HL-60 (cell line): ENCODE results near the gene IQSEC1.

ENCODE experiments used
- DNase-seq, 2 experiments: peaks; one replicate each; pipeline ENCODE4 v3.0.0-alpha.2; 2010 to 2020; ENCODE audit warnings: low read depth in 1 of 2, low spot score in 1 of 2
- H3K27ac ChIP-seq: fragments of 250-450 bp; sonication (Bioruptor Pico); replicated peaks from 2 replicates; pipeline ENCODE4 v1.5.1; 2020; ENCODE audit warnings: mild to moderate bottlenecking, moderate library complexity
- H3K27me3 ChIP-seq: fragments of 250-450 bp; sonication (Bioruptor Pico); 2 replicates; pipeline ENCODE4 v1.5.1; 2021; ENCODE audit warnings: mild to moderate bottlenecking, moderate library complexity; ENCODE audit not compliant: insufficient read depth, poor library complexity, severe bottlenecking
- H3K4me3 ChIP-seq: replicated peaks from 2 replicates; pipeline ENCODE4 v1.5.1; 2011; ENCODE audit warnings: mild to moderate bottlenecking, control low read depth, low read length; ENCODE audit not compliant: insufficient read depth
- GABPA ChIP-seq: IDR thresholded peaks from 2 replicates; pipeline ENCODE4 v1.6.1; 2012; ENCODE audit warnings: low read depth
- POLR2AphosphoS5 ChIP-seq: IDR thresholded peaks from 2 replicates; pipeline ENCODE4 v1.6.1; 2012; ENCODE audit warnings: low read depth
- SPI1 ChIP-seq: IDR thresholded peaks from 2 replicates; pipeline ENCODE4 v1.6.1; 2012; ENCODE audit warnings: low read depth, mild to moderate bottlenecking, borderline replicate concordance
- TF ChIP-seq, protein P1 (sequence below): IDR thresholded peaks from one replicate; pipeline ENCODE4 v1.5.1; 2011; ENCODE audit warnings: low read length, control low read depth, inconsistent platforms; ENCODE audit not compliant: insufficient read depth
- TF ChIP-seq, protein P2 (sequence below): IDR thresholded peaks from 2 replicates; pipeline ENCODE4 v1.6.1; 2012; ENCODE audit warnings: low read depth; ENCODE audit not compliant: insufficient replicate concordance

The IQSEC1 gene

GRCh38 chr3:13052191-13052820 is 20.9 kb downstream of the IQSEC1 start:
- no peak for DNase-seq
- no peak overlapping the region for H3K4me3 ChIP-seq
- peaks cover 12% of the 10 kb centered on the region for H3K27me3 ChIP-seq
- H3K27ac ChIP-seq, result no peak overlapping the region
- TF ChIP-seq, protein P1, sequence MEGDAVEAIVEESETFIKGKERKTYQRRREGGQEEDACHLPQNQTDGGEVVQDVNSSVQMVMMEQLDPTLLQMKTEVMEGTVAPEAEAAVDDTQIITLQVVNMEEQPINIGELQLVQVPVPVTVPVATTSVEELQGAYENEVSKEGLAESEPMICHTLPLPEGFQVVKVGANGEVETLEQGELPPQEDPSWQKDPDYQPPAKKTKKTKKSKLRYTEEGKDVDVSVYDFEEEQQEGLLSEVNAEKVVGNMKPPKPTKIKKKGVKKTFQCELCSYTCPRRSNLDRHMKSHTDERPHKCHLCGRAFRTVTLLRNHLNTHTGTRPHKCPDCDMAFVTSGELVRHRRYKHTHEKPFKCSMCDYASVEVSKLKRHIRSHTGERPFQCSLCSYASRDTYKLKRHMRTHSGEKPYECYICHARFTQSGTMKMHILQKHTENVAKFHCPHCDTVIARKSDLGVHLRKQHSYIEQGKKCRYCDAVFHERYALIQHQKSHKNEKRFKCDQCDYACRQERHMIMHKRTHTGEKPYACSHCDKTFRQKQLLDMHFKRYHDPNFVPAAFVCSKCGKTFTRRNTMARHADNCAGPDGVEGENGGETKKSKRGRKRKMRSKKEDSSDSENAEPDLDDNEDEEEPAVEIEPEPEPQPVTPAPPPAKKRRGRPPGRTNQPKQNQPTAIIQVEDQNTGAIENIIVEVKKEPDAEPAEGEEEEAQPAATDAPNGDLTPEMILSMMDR, result no peak
- TF ChIP-seq, protein P2, sequence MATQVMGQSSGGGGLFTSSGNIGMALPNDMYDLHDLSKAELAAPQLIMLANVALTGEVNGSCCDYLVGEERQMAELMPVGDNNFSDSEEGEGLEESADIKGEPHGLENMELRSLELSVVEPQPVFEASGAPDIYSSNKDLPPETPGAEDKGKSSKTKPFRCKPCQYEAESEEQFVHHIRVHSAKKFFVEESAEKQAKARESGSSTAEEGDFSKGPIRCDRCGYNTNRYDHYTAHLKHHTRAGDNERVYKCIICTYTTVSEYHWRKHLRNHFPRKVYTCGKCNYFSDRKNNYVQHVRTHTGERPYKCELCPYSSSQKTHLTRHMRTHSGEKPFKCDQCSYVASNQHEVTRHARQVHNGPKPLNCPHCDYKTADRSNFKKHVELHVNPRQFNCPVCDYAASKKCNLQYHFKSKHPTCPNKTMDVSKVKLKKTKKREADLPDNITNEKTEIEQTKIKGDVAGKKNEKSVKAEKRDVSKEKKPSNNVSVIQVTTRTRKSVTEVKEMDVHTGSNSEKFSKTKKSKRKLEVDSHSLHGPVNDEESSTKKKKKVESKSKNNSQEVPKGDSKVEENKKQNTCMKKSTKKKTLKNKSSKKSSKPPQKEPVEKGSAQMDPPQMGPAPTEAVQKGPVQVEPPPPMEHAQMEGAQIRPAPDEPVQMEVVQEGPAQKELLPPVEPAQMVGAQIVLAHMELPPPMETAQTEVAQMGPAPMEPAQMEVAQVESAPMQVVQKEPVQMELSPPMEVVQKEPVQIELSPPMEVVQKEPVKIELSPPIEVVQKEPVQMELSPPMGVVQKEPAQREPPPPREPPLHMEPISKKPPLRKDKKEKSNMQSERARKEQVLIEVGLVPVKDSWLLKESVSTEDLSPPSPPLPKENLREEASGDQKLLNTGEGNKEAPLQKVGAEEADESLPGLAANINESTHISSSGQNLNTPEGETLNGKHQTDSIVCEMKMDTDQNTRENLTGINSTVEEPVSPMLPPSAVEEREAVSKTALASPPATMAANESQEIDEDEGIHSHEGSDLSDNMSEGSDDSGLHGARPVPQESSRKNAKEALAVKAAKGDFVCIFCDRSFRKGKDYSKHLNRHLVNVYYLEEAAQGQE, result no peak
- TF ChIP-seq POLR2AphosphoS5 (no peak), GABPA (no peak)

- no peak for TF ChIP-seq SPI1
- TF ChIP-seq, protein P2, result no peak
- peaks cover 12% of the 10 kb centered on the region for H3K27me3 ChIP-seq
- no peak for DNase-seq
- no peak overlapping the region for H3K27ac ChIP-seq
- H3K4me3 ChIP-seq, result no peak overlapping the region
Observed at GRCh38 chr3:13051581-13051980, 21.6 kb downstream of the IQSEC1 start.

DNA sequence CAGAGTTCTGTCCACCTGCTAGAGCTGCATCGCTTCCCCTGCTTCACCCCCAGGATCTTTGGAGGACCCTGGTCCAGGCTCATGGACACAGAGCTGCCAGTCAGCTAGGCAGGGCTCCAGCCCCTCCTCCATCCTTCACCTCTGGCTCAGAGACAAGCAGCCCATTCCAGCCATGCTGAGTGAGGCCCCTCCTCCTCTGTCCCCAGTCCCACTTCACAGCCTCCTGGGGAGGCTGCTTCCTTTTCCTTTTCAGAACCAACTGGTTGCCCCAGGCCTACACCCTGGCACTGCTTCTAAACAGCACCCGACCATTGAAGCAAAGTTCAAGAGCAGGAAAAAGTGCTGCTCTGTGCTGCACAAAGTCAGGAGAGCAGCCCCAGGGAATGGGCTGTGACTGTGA is 22.2 kb downstream of the IQSEC1 start:
- no peak overlapping the region for H3K4me3 ChIP-seq
- H3K27me3 ChIP-seq, result peaks cover 12% of the 10 kb centered on the region
- H3K27ac ChIP-seq, result no peak overlapping the region
- no peak for TF ChIP-seq GABPA
- TF ChIP-seq, protein P1, result no peak
- TF ChIP-seq POLR2AphosphoS5, result no peak
- no peak for TF ChIP-seq SPI1
- TF ChIP-seq, protein P2, result no peak
- no peak for DNase-seq
